ENCODE data around the gene PYM1.
"Not testable (repeated sequence)": the region's sequence is repeated elsewhere in the genome, so short reads cannot be mapped to it uniquely, and the experiment has no call there.

PYM1 gene

DNA sequence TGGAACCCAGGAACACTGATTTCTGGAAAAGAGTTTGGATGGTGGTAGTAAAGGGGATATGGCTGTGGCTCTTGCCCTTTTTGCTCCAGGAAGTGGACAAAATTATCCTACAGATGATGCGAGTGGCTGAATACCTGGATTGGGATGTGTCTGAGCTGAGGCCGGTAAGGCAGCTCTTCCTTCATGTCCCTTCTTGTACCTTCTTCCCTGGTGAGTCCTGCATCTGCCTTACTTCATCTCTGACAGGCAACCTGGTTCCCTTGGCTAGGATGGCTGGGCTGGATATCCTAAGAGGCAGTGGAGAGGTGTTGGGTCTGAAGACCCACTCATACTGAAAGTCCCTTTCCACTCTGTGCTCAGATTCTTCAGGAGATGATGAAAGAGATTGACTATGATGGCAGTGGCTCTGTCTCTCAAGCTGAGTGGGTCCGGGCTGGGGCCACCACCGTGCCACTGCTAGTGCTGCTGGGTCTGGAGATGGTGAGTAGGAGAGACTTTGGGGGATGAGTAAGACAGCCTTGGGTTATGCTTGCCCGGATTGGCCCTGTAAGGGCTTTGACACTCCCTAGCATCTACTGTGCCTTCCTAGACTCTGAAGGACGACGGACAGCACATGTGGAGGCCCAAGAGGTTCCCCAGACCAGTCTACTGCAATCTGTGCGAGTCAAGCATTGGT is 11.3 kb upstream of the PYM1 start:
- no peak for FAIRE-seq

DNA sequence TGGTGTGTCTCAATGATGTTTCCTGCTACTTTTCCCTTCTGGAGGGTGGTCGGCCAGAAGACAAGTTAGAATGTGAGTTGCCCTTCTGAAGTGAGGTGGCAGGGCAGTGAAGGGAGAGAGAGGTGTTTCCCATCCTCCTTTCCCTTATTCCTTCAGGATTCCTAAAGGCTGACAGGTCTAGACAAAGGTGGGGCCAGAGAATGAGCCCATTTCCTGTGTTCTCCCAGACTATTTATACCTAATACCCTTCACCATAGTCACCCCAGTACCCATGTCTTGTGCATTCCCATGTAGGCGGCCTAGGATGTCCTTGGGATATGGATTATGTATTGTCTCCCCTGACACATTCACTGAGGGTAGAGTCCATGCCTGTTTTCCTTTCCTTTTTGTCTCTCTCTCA is 10.3 kb upstream of the PYM1 start:
- no peak for FAIRE-seq

DNA sequence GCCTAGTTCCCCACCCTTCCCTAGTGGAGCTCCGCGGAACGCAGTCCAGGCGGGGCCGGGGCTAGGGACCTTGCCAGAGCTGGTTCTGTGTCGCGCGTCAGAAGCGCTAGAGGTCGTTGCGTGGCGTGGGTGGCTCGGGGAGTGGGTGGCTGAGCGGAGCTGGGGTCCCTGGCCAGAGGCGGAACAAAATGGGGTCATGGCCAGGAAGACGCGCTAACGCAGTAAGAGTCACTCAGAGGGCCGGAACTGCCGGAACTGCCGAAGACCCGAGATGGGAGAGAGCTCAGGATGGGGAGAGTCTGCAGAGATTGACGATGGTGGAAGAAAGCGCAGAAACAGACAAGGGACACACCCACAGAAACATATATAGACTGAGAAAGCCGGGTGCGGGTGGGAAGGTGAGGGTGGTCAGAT is 8.1 kb upstream of the PYM1 start:
- FAIRE-seq = no peak

DNA sequence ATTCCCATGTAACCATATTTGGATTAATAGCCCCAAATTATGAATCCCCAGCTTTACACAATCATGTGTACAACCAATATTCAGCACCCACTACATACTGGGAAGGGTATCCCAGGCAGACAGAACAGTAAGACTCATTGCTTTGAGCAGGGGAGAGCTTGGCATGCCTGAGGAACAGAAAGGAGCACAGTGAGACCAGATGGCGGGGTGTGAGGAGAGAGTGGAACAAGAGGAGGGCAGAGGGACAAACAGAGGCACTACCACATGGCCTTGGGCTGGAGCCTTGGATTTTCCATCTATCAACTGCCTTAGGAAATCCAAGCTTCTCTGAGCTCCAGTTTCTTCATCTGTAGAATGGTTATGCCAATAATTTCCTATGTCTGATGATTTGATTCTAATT is 7.1 kb upstream of the PYM1 start:
- FAIRE-seq = no peak

DNA sequence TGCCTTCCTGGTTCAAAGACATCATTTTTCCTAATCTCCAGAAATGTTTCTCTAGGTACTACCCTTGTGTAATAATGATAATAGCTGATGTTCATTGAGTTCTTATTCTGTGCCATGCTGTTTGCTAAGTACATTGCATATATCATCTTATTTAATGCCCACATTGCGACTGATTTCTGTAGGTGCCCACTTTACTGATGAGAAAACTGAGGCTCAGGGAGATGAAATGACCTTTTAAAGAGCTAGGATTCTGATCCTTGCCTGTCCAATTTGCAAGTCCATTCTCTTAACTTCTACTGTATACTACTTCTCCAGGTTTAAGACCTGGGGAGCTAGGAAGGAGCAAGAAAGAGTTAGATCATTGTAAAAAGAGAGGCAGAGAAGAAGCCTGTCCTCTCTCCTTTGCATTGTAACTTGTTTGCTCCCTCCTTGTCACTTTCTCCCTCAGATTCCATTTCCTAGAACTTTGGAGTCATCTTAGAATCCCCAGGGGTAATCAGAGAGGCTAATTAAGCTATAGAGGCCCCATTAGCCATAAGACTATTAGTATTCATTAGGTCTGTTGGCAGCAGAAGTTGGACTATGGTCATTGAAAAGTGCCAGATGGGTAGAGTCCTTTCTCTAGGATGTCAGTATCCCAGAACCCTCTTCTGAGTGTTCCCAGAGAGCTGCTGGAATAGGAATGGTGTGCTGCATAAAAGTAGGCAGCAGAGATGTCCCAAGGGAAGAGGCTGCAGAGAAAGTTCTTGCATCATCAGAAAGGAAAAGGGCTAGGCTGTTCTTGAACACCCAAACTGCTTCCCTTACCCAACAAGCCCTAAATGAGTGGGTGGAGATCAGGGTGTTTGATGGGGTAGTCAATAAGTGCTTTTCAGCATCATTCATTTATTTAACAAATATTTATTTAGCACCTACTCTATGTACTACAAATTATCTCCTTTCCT is 6.4 kb upstream of the PYM1 start:
- FAIRE-seq = no peak

DNA sequence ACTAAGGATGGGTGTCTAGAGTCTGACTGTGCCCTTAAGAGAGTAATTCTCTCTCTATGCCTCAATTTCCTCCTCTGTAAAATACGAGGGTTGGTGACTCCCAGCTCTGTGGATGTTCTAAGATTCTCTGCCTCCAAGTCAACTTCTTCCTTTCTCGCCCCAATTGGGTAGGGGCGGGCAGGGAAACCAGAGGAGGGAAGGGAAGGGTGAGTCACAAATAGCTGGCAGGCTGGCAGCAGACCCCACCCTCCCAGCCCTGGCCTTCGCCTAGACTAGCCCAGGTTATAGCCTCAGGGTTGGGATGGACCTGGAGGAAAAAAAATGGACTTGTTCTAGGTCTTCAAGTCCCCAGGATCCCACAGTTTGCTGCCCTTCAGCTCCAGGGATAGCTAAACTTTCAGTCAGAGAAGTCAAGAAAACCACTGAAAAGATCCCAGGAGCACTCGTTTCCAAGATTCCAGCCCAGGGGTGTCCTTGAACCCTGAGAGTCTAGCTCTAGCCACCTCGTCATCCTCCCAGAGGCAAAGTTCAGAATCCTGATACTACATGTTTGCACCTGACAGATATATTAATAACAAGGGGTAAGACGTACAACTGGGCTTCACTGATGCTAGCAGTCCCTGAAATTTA is 5.6 kb upstream of the PYM1 start:
- no peak for FAIRE-seq

DNA sequence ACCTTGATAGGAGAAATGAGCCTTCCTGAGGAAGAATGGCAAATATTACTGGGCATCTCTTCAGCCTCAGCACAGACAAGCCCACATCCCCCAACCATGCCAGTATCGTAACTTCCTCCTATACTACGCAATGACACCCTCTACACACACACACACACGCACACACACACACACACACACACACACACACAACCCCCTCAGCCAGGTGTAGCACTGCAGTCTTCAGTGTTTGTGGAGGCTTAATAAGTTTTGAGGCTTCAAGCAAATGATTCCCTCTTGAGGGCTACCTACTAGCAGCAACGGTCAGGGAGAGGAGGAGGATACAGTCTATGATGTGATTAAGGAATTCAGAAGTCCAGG is 4.8 kb upstream of the PYM1 start:
- FAIRE-seq = no peak

DNA sequence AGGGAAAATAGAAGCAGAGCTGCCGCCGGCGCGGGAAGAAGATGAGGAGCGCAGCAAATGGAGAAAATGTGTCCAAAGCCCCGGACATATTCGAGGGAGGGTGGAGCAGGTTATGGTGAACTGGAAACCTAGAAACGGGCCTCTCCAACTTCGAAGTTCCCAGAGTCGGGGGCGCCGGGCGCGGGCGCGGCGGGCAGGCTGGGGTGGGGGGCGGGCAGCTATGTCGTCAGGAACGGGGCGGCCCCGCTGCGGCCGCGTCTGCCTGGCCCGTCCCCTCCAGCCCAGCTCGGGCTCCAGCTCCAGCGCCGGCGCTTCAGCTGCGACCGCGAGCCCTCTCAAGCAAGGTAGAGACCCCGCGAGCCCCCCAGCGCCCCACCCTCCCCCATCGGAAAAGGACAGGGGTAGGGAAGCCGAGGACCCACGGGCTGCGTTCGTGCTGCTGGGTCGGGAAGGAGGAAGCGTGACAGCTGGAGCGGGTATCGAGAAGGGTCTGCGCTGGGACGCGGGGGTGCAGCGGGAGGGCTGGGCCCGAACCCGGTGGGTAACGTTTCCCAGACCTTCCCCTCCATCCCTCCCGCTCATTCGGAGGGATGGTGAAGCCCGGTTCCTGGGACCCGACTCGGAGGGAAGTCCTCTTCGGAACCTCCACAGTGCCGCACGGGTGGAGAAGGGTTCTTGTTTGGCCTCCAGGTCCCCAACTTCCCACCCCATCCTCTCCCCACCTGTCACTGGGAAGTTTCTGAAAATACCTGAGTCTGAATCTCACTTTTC is 4.3 kb upstream of the PYM1 start:
- FAIRE-seq = no peak

DNA sequence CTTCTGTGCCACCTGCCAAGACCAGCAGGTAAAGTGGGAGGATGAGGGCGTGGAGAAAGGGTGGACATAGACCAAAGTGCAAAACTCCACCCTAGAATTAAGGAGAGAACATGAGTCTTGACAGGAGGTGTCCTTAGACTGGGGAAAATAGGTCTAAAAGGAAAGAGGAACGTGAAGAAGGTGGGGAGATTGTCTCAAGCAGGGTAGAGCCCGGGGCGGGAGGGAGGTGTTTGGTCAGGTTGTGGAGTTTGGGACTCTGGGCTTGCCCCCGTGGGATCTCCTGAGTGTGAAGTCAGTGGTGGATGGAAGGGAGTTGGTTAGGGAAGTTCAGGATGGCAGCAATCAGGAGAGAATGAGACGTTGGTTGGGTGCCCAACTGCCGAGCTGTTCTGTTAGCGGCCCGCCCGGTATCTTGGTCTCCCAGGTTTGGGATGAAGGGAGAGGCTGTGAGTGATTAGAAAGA is 3.7 kb upstream of the PYM1 start:
- FAIRE-seq = no peak

DNA sequence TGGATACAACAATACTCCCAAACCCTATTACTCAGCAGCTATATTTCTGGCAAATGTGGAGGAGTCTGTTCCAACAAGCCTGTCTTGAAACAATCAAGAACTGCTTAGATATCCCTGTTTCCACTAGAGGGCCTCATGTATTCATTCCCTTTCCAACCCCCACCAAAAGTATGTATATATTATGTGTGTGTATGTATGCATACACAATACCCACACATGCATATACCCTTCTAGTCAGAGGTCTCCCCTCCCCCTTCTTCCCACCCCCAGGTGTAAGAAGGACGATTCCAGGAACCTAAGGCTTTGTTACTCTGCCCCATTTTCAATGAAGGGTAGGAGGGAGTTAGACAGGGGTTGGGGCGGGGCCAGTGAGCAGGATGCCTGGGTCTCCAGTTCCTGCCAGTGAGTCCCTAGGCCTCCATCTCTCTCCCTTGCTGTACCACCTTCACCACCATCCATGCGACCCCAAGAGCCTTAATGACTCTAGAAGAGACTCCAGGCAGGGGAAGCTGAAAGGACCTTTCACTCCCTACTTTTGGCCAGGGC is 3.1 kb upstream of the PYM1 start, which contains the start of gene DGKA:
Gene DGKA (plus strand): TSS at position 392 of the 546 bp plus-strand sequence. CDS start 5,342 bp downstream, outside the sequence.
- peak; percentile 34 for FAIRE-seq

DNA sequence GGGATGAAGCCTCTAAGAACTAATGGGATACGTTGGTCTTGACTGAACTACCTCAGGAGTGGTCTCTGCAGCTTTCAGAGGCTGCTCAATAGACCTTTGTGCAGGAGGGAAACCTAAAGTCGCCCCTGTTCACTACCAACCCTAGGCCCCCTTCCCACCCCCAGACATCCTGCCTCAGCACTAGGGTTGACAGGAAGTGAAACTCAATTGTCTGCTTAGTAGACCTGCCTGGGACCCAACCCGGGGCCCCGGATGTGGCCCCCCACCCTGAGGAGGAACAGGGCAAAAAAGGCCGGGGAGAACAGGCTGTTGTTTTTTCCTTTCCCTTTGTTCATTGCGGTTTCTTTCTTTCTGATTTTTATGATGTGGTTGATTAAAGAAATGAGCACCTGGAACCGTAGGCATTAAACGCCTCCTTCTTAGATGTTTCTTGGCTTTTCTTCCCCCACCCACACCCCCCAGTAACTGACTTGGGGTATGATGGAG is 1.7 kb upstream of the PYM1 start:
- no peak for FAIRE-seq

DNA sequence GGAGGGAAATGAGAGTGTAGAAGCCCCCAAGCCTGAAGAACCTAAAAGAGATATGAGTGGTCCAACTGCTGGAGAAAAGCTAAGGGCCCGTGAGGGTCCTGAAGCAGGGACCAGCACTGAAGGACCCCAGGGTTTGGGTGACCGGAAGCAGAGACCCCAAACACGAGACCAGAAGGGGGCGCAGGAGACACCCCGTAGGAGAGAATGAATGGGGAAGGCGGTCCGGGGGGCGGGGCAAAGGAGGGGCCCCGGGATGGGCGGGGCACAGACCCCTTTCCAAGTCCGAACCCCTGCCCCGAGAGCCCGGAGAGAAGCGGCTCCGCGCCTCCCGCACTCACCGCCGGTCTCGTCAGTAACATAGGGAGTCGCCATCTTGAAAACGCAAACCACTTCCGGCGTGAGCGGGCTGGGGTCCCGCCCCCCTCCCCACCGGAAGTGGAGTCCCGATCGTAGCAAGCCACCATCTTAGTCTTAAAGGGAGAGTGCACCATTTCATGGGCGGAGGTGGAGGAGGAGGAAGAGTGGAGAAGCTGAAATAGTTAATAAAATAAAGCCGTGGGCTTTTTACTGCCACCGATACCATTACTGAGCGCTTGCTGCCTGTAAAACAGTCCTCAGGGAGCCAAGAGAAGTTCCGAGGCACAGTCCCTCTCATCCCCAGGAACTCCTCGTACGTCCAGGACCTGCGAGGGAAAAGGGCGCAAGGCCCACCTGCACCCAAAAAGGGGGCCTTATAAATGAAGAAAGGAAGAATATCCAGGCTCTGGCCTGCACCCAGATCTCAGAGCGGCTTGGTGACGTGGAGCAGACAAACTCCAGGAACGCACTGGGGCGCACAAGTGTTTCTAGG is 731 bp downstream of the PYM1 start:
- FAIRE-seq = peak; percentile 89

DNA sequence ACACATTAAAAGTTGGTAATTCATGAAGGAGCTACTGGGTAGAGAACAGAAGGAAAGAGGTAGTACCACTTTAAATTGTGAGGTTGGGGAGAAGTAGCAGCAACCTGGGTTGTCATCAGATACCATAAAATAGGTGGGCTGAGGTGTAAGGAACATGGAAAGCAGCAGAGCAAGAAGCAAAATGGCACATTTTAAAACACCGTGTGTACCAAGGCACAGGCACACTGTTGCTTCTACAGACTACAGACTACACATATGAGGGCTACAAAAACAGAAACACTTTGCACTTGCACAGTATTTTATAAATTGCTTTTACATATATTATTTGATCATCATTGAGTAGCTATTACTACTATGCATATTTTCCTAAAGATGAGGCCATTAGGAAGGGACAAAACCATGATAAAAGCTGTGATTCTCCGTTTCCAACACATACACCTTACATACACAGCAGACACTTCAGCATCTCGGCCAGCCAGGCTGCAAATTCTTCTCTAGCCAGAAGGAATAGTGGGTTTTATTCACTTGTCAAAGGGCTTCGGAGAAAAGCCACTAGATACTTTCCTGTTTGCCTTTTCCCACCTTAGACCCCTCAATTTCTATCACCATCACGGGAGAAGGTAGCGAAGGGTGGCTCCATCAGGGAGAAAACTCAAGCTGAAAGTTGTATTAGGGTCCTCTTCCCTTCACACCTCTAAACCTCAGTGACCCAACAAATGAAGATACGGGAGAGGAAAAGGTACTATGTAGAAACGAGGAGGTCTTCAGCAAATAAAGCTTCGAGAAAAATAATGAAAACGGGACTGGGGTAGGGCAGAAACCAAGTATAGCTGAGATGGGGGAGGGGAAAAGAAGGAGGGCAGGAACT is 1.6 kb downstream of the PYM1 start:
- FAIRE-seq = no peak

DNA sequence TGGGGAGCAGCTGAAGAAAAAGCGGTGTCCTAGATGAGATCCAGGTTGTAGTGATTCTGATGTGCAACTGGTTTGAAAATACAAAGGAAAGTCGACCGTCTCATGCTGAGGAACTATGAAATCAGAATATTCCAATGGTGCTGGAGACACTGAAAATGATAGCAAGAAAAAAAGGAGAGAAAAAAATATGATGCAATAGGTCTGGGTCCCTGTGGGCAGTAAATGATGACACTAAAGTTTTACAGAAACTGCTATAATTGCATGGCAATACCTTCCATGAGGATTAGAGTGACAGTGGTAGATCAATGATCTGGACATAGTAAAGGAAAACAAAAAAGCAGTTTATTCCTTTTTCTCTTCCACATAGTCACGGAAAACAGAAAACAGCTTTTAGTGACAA is 2.3 kb downstream of the PYM1 start:
- FAIRE-seq = no peak

DNA sequence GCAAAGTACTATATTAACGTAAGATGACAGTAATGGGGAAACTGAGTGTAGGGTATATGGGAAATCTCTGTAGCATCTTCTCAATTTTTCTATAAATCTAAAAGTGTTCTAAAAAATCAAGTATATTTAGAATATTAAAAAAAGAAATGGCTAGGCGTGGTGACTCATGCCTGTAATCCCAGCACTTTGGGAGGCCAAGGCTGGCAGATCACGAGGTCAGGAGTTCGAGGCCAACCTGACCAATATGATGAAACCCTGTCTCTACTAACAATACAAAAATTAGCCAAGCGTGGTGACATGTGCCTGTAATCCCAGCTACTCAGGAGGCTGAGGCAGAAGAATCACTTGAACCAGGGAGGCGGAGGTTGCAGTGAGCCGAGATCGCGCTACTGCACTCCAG is 4.0 kb downstream of the PYM1 start:
- not testable (repeated sequence) for FAIRE-seq

DNA sequence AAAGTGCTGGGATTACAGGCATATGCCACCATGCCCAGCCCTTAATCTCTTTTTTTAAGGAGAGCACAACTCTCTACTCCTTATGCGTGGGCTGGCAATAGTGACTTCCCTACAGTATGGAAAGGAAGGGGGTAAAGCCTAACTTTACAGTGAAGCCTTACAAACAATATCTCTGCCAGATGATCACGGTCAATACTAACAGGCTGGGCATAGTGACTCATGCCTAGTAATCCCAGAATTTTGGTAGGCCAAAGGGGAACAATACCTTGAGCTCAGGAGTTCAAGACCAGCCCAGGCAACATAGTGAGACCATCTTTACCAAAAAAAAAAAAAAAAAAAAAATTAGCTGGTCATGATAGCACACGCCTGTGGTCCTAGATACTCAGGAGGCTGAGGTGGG is 5.6 kb downstream of the PYM1 start:
- no peak for FAIRE-seq

DNA sequence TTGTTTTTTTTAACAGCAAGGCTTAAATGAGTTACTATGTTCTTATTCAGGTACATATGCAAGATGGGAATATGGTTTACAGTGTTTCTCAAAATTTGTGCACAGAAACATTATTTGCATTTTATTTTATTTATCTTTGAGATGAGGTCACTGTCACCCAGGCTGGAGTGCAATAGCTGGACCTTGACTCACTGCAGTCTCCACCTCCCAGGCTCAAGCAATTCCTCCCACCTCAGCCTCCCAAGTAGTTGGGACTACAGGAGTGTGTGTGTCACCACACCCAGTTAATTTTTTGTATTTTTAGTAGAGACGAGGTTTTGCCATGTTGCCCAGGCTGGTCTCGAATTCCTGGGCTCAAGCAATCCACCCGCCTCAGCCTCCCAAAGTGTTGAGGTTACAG is 8.7 kb downstream of the PYM1 start:
- FAIRE-seq = not testable (repeated sequence)

DNA sequence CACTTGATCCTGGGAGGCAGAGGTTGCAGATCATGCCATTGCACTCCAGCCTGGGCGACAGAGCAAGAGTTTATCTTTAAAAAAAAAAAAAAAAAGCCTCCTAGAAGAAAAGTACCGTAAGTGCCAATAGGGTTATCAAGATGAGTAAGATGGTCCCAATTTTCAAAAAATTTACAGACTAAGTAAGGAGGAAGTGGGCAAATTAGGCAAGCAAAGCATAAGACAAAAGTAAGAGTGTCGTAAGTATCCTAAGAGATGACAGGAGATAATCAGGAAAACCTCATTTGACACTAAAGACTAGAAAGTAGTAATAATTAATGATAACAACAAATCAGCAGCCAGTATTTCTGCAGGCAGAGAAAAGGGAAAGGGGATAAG is 12.2 kb downstream of the PYM1 start:
- FAIRE-seq = no peak

DNA sequence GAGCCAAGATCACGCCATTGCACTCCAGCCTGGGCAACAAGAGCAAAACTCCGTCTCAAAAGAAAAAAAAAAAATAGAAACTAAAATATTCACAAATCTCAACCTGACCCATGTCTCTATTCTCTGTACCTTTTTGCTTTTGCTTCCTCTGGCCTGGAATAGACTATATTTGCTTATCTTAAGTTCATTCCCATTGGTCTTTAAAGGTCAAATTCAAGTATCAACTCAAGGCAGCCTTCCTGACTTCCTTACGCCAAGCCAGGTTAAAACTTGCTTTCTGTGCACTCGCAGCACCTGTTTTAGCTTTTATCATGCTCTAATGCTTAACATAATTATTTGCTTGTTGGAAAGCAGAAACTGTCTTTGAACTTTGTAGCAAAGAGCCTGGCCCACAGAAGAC is 14.8 kb downstream of the PYM1 start:
- FAIRE-seq = no peak

DNA sequence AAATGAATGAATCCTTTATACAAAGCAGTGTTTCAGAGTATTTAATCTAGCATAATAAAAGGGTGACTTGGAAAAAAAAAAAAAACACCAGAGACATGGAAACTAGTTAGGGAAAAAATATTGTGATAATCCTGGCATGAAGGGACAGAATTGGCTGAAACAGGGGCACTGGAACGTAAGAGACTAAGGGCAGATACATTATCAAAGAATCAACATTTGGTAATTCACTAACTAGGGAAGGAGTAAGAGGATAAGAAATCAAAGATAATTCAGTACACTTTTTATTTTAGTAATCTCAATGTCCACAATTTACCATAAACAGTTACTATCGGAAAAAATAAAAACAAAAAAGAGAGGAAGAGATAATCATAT is 18.2 kb downstream of the PYM1 start:
- no peak for FAIRE-seq
